HG03575 (cell line): ENCODE data around the gene ELAVL4.

Experiments
- ATAC-seq: cut with Tn5 transposase; IDR thresholded peaks from one replicate; pipeline ENCODE4 v1.9.1; 2021; ENCODE audit not compliant: unreplicated experiment, insufficient number of reproducible peaks, low FRiP score; ENCODE audit errors: extremely low read depth

ELAVL4 gene

DNA sequence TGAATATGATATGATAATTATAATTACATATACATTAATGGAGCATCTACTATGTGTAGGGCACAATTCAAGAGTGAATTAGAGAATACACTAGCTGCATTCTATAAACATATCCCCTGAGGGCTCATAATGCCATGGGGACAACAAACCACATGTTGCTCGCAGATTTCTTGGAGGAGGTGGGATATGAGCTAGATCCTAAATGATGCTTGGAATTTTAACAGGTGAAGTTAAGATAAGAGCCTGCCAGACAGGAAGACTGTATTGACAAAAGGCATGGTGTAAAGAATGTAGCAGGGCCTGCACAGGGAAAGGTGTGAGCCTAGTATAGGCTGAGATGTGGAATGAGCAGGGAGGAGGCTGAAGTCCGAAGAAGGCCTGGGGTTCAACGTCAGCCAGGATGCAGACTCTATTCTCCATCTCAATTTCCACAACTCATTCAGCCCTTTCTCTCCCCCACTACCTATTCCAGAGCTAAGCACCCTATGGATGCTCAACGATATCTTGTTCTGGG lies 120.2 kb downstream of the ELAVL4 start:
- no peak for ATAC-seq

DNA sequence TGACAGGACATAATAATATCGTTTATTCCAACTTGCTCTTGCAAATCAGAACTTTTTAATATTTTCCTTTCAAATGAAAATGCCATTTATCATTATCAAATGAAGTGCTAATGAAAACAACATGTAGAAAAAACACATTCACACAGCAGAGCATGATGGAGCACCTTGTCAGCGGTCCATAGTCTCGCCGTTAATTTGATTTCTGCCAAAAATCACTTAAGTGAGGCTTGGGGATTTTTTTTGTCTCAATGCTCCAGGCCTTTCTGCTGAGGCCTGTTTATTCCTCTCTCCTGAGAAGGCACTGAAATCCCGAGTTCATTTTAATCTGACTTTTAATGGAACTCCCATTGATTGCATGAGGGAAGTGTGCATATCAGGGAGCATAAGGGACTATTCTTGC lies 122.5 kb downstream of the ELAVL4 start:
- ATAC-seq = no peak

DNA sequence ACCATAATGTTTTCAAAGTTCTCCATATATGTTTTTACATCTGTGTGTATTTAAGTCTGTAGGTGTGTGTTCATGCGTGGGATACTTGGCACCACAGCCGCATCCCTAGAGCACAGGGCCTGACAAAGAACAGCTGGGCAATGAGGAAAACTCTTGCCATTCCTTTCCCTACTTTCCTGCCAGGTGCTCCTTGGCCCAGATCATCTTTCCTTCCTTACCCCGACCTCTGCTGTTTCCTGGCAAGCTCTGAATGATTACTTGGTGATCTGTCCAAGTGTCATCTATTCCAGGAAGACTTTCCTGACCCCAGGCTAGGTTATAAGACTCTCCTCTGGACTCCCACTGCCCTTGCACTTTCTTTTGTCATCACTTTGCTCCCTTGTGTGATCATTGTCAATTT lies 123.6 kb downstream of the ELAVL4 start:
- ATAC-seq = no peak

DNA sequence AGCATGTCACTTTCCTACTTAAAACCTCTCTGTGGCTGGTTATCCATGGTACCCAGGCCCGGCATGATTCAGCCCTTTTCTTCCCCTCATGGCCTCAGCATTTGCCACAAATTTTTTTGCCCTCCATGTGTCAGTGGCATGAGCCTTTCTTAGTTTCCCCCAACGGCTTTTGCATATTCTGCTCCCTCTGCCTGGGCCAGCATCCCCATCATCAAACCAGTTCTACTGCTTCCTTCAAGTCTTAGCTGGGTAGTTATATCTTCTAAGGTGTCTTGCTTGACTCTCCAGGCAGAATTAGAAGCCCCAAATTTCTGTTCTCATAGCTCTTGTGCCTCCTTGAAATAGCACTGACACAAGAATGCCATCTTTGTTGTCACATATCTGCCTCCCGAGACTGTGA lies 127.9 kb downstream of the ELAVL4 start:
- ATAC-seq = no peak

DNA sequence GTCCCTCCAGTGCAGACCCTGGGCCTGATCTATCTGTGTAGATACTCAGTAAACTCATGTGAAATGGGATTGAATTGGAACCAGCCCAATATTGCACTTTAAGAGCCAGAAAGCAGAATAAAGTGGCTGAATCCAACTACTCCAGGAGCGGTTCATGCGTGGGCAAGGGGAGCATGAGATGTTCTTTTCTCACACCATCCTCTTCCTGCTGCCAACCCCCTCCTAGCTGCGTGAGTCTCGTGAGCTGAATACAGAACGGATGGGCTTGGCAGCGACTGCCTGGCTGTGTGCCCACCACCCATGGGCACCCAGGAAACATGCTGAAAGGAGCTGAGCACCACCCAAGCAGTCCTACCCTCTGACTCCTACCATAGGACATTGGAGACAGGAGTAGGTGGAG lies 128.3 kb downstream of the ELAVL4 start:
- no peak for ATAC-seq

DNA sequence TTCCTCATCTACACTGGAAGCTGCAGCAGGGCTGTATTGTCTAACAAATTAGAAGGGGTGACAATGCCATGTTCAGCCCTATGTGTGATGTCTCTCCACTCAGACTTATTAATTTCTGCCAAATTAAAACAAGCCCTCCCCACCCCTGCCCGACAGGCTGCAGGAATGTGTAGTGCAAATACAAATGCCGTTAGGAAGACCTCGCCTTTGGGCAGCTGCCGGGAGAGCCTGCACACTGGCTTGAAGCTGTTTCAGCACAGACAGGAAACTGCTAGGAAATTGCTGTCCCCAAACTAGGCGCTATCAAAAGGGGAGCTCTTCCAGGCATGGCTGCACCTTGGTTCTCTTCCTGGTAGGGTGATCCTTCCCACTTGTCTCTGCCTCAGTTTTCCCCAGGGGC lies 135.2 kb downstream of the ELAVL4 start:
- ATAC-seq = no peak

DNA sequence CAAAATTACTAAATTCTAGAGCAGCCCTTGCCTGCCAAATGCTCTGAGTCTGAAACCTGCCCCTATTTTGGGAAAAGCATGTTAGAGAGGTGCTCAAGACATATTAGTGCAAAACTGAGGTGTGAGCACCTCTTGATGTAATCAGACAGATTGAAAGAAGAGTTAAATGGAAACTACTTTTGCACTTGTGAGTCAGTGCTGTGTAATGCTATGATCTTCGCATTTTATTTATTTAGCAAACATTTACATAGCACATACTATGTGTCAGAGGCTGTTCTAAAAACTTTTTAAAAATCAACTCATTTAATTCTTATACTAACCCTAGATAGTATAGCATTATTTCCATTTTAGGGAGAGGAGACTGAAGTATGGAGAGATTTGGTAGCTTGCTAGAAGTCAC lies 138.1 kb downstream of the ELAVL4 start:
- no peak for ATAC-seq

DNA sequence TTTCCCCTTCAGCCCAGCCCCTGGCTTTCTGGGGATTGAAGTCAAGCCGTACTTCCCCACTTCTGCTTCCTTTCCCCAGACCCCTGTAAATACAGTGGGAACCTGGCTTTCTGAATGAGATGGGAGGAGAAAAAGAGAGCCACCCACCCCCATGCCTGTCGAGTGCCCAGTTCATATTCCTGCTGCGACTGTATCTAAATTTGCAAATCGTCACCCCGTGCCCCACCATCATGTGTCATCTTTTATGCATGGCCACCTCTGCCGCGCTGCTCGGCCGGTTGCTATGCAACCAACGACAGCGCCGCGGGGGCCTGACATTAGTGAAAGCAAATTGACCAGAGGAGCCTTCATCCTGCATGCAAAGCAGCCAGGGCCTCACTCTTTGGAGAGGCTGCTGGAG lies 143.0 kb downstream of the ELAVL4 start:
- no peak for ATAC-seq

DNA sequence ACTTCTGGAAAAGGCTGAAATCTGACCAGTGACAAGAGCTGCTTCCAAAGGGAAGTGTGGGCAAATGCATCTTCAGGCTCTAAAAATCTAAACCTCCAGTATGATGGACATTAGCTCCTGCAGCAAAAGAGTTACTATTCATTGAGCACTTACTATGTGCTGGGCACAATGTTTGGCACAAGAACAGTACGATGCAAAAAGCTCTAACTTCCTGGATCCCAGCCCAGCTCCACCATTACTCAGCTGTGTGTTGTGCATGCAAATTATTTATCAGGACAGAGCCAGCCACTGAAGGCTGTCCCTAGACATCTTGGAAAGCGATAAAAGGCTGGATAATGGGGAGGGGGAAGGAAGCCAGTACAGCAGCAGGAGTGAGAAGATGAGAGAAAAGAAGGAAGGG lies 143.5 kb downstream of the ELAVL4 start:
- no peak for ATAC-seq
